HG02973 (cell line): Measurements from ENCODE around the gene LTB.
A peak's percentile ranks its signal among the peaks of the same experiment; 100 is the strongest.

Experiments
- ATAC-seq: cut with Tn5 transposase; IDR thresholded peaks from one replicate; pipeline ENCODE4 v1.9.1; 2021; ENCODE audit warnings: moderate library complexity; ENCODE audit not compliant: unreplicated experiment

The LTB gene

GRCh38 chr6:31582230-31582643, at the start of gene LTB:
LTB (minus strand) TSS chr6:31582424; CDS start chr6:31582417, 7 bp downstream.
- ATAC-seq: no peak

- ATAC-seq: no peak
Observed at GRCh38 chr6:31631681-31632278, 49.6 kb upstream of the LTB start.

GRCh38 chr6:31631209-31631608, 49.0 kb upstream of the LTB start:
- no peak for ATAC-seq

GRCh38 chr6:31630177-31630934, 48.1 kb upstream of the LTB start:
- ATAC-seq: no peak

GRCh38 chr6:31629014-31629413, 46.8 kb upstream of the LTB start:
- ATAC-seq: no peak

- ATAC-seq: no peak
Observed at GRCh38 chr6:31627690-31628287, 45.6 kb upstream of the LTB start.

GRCh38 chr6:31626952-31627351, 44.7 kb upstream of the LTB start:
- no peak for ATAC-seq

GRCh38 chr6:31624070-31624469, 41.8 kb upstream of the LTB start:
- no peak for ATAC-seq

- ATAC-seq: no peak
Observed at GRCh38 chr6:31622684-31623091, 40.5 kb upstream of the LTB start.

- no peak for ATAC-seq
Observed at GRCh38 chr6:31621991-31622390, 39.8 kb upstream of the LTB start.

GRCh38 chr6:31621320-31621939, 39.2 kb upstream of the LTB start:
- no peak for ATAC-seq

- ATAC-seq: peak; percentile 47
Observed at GRCh38 chr6:31620586-31621319, 38.5 kb upstream of the LTB start, which contains the start of gene PRRC2A. PRRC2A (plus strand) TSS chr6:31620715; CDS start chr6:31622790, 2,075 bp downstream.

GRCh38 chr6:31619805-31620585, 37.8 kb upstream of the LTB start:
- ATAC-seq: peak; percentile 64

- no peak for ATAC-seq
Observed at GRCh38 chr6:31617010-31617409, 34.8 kb upstream of the LTB start.

- no peak for ATAC-seq
Observed at GRCh38 chr6:31615748-31616147, 33.5 kb upstream of the LTB start.

GRCh38 chr6:31614684-31615578, 32.7 kb upstream of the LTB start, which contains the start of gene AIF1:
AIF1 (plus strand) TSS chr6:31615234; CDS start chr6:31615330, 96 bp downstream.
- ATAC-seq: no peak

- no peak for ATAC-seq
Observed at GRCh38 chr6:31614075-31614619, 31.9 kb upstream of the LTB start.

GRCh38 chr6:31610968-31611367, 28.7 kb upstream of the LTB start:
- ATAC-seq: no peak
